Hypothalamus (tissue), 51 donors: ENCODE results near the gene ZNF736.

ENCODE experiments used
- DNase-seq, 51 donors: peaks; one replicate each; lab custom pipeline; 2025; lab: John Stamatoyannopoulos, UW

The ZNF736 gene

GRCh38 chr7:64400401-64400800 is 86.6 kb downstream of the ZNF736 start:
- no peak for DNase-seq
